Liver (tissue), 9 donors: ENCODE data around the gene SMIM7. TPM values are rescaled to one million over a fixed set of nuclear protein-coding genes. Genes with fewer than 3 reads are reported as not detected.

ENCODE experiments used
- DNase-seq: peaks from one replicate; pipeline ENCODE4 v3.0.0-alpha.2; 2017; ENCODE audit warnings: low spot score
- H3K27ac ChIP-seq, 2 donors: one replicate each; pipeline ENCODE4 v1.7.0; 2013; ENCODE audit warnings: inconsistent platforms in 2 of 2, low read length in 2 of 2, control low read depth in 1 of 2, low read depth in 1 of 2, mild to moderate bottlenecking in 1 of 2
- H3K27me3 ChIP-seq, 4 donors: one replicate each; pipeline versions ENCODE4 v1.6.1 to v1.7.0; 2013; ENCODE audit warnings: low read length in 3 of 4, inconsistent platforms in 1 of 4, mild to moderate bottlenecking in 1 of 4, moderate library complexity in 1 of 4; ENCODE audit not compliant: control insufficient read depth in 4 of 4, insufficient read depth in 4 of 4
- H3K36me3 ChIP-seq, 4 donors: one replicate each; pipeline versions ENCODE4 v1.6.1 to v1.7.0; 2013; ENCODE audit warnings: low read length in 3 of 4, mild to moderate bottlenecking in 3 of 4, low read depth in 1 of 4, moderate library complexity in 1 of 4; ENCODE audit not compliant: control insufficient read depth in 4 of 4, insufficient read depth in 3 of 4
- H3K4me1 ChIP-seq, 4 donors: one replicate each; pipeline versions ENCODE4 v1.6.1 to v1.7.0; 2013; ENCODE audit warnings: low read length in 3 of 4, mild to moderate bottlenecking in 3 of 4, moderate library complexity in 1 of 4; ENCODE audit not compliant: control insufficient read depth in 4 of 4, insufficient read depth in 4 of 4
- H3K4me3 ChIP-seq, 3 donors: one replicate each; pipeline versions ENCODE4 v1.6.1 to v1.7.0; 2013; ENCODE audit warnings: low read length in 3 of 3, control low read depth in 1 of 3, low read depth in 1 of 3, mild to moderate bottlenecking in 1 of 3
- H3K9ac ChIP-seq, 2 donors: one replicate each; pipeline ENCODE4 v1.7.0; 2013; ENCODE audit warnings: low read length in 2 of 2, mild to moderate bottlenecking in 2 of 2, moderate library complexity in 2 of 2, control low read depth in 1 of 2, low read depth in 1 of 2
- H3K9me3 ChIP-seq, 4 donors: one replicate each; pipeline versions ENCODE4 v1.6.1 to v1.7.0; 2013; ENCODE audit warnings: low read length in 3 of 4; ENCODE audit not compliant: control insufficient read depth in 4 of 4
- ATF3 ChIP-seq: IDR thresholded peaks from 2 replicates; pipeline ENCODE4 v1.6.1; 2016; ENCODE audit warnings: antibody characterized with exemption
- FOXA2 ChIP-seq: IDR thresholded peaks from 2 replicates; pipeline ENCODE4 v1.6.1; 2016; ENCODE audit warnings: antibody characterized with exemption
- GABPA ChIP-seq, 2 donors: IDR thresholded peaks in 1 of 2; conservative IDR thresholded peaks in 1 of 2; 2 replicates each; pipeline ENCODE4 v1.6.1; 2016; ENCODE audit warnings: antibody characterized with exemption in 2 of 2, mild to moderate bottlenecking in 1 of 2, moderate library complexity in 1 of 2
- HNF4A ChIP-seq, 2 donors: conservative IDR thresholded peaks; 2 replicates each; pipeline ENCODE4 v1.6.1; 2016; ENCODE audit warnings: antibody characterized with exemption in 2 of 2, mild to moderate bottlenecking in 2 of 2
- HNF4G ChIP-seq: IDR thresholded peaks from 2 replicates; pipeline ENCODE4 v1.6.1; 2016; ENCODE audit warnings: antibody characterized with exemption
- JUND ChIP-seq, 2 donors: IDR thresholded peaks; 2 replicates each; pipeline ENCODE4 v1.6.1; 2016; ENCODE audit warnings: antibody characterized with exemption in 2 of 2
- NR2F2 ChIP-seq: IDR thresholded peaks from 2 replicates; pipeline ENCODE4 v1.6.1; 2016; ENCODE audit warnings: antibody characterized with exemption
- RAD21 ChIP-seq, 2 donors: IDR thresholded peaks; 2 replicates each; pipeline ENCODE4 v1.6.1; 2016; ENCODE audit warnings: antibody characterized with exemption in 2 of 2, mild to moderate bottlenecking in 2 of 2
- REST ChIP-seq: IDR thresholded peaks from 2 replicates; pipeline ENCODE4 v1.6.1; 2016; ENCODE audit warnings: antibody characterized with exemption, mild to moderate bottlenecking
- RXRA ChIP-seq, 2 donors: IDR thresholded peaks; 2 replicates each; pipeline ENCODE4 v1.6.1; 2017 to 2018; ENCODE audit warnings: antibody characterized with exemption in 2 of 2, mild to moderate bottlenecking in 1 of 2
- TAF1 ChIP-seq: conservative IDR thresholded peaks from 2 replicates; pipeline ENCODE4 v1.6.1; 2016; ENCODE audit warnings: antibody characterized with exemption, mild to moderate bottlenecking
- YY1 ChIP-seq: IDR thresholded peaks from 2 replicates; pipeline ENCODE4 v1.6.1; 2016; ENCODE audit warnings: antibody characterized with exemption, mild to moderate bottlenecking
- WGBS: extraction: QIAGEN DNeasy Blood & Tissue Kit; methylation state at CpG from one replicate; pipeline ENCODE4 v1.1.7; 2013; 5-methylcytosine and 5-hydroxymethylcytosine counted together
- polyA plus RNA-seq, 2 donors: library from polyadenylated mRNA; stranded (reverse) in 1 of 2; unstranded in 1 of 2; fragments of 200-250 nt in 1 of 2; fragments of >200 nt in 1 of 2; fragmentation: Nextera tagmentation in 1 of 2; extraction: Ambion mirVana in 1 of 2; gene quantifications; one replicate each; pipeline versions ENCODE4 v1.2.1 to v1.2.3, GENCODE V29; 2013 to 2015
- total RNA-seq, 2 donors: library from RNA; depleted of rRNA; stranded (reverse); fragments of >200 nt; gene quantifications; one replicate each; pipeline ENCODE4 v1.2.3, GENCODE V29; 2014
- TF ChIP-seq, protein P1 (sequence below): fragments of 150-350 bp; IDR thresholded peaks from 2 replicates; pipeline ENCODE4 v1.5.1; 2017; ENCODE audit warnings: improper control_type of control experiment, low read depth, low read length; ENCODE audit not compliant: missing input control
- TF ChIP-seq, protein P2 (sequence below): IDR thresholded peaks from 2 replicates; pipeline ENCODE4 v1.6.1; 2016; ENCODE audit warnings: antibody characterized with exemption
- TF ChIP-seq, protein P3 (sequence below): IDR thresholded peaks from 2 replicates; pipeline ENCODE4 v1.6.1; 2016; ENCODE audit warnings: antibody characterized with exemption
- donor health status: healthy.
- donor health status: healthy.
- donor health status: healthy.
- donor health status: healthy.
- donor health status: healthy.

Gene SMIM7
- total and polyA plus RNA-seq, 4 donors, result 35.2 to 81.8 (median 46.9) TPM

- Histone ChIP-seq H3K27me3 (no peaks in the 10 kb centered on the region), H3K36me3 (no peaks in the 10 kb centered on the region), H3K9ac (no peak overlapping the region), H3K27ac (no peak overlapping the region), H3K4me3 (no peak overlapping the region), H3K9me3 (no peaks in the 10 kb centered on the region), H3K4me1 (peaks cover 0 to 6% (median 4%) of the 10 kb centered on the region in 4 donors)
- TF ChIP-seq, protein P1, sequence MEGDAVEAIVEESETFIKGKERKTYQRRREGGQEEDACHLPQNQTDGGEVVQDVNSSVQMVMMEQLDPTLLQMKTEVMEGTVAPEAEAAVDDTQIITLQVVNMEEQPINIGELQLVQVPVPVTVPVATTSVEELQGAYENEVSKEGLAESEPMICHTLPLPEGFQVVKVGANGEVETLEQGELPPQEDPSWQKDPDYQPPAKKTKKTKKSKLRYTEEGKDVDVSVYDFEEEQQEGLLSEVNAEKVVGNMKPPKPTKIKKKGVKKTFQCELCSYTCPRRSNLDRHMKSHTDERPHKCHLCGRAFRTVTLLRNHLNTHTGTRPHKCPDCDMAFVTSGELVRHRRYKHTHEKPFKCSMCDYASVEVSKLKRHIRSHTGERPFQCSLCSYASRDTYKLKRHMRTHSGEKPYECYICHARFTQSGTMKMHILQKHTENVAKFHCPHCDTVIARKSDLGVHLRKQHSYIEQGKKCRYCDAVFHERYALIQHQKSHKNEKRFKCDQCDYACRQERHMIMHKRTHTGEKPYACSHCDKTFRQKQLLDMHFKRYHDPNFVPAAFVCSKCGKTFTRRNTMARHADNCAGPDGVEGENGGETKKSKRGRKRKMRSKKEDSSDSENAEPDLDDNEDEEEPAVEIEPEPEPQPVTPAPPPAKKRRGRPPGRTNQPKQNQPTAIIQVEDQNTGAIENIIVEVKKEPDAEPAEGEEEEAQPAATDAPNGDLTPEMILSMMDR, result no peak
- peak; percentile 38 for TF ChIP-seq REST
- WGBS, result 79% methylated on average over 4 of the region's 4 CpGs
- DNase-seq, result no peak
These were observed 61.1 kb downstream of the SMIM7 start for GRCh38 chr19:16598848-16599247.

DNA sequence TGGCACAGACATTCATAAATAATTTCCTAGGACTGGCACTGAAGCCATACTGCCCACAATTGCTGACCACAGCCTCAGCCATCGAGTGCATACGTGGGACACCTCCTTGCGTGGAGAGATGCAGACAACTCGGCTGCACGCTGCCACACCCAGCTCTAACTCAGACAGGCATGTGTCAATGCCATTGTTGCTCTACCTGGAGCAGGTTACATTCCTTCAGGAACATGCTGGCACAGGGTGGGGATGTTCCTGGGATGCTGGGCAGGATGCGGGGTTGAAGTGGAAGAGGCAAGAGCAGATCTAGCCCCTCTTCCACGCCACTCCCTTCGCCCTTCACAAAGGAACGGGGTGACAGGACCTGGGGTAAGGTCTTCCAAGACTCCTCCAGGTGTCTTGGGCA is 63.5 kb downstream of the SMIM7 start:
- 97% methylated on average over 9 of the region's 9 CpGs for WGBS
- TF ChIP-seq, protein P2, sequence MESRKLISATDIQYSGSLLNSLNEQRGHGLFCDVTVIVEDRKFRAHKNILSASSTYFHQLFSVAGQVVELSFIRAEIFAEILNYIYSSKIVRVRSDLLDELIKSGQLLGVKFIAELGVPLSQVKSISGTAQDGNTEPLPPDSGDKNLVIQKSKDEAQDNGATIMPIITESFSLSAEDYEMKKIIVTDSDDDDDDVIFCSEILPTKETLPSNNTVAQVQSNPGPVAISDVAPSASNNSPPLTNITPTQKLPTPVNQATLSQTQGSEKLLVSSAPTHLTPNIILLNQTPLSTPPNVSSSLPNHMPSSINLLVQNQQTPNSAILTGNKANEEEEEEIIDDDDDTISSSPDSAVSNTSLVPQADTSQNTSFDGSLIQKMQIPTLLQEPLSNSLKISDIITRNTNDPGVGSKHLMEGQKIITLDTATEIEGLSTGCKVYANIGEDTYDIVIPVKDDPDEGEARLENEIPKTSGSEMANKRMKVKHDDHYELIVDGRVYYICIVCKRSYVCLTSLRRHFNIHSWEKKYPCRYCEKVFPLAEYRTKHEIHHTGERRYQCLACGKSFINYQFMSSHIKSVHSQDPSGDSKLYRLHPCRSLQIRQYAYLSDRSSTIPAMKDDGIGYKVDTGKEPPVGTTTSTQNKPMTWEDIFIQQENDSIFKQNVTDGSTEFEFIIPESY, result no peak
- TF ChIP-seq JUND (IDR thresholded peaks at IDR 0.05), result no peak
- TF ChIP-seq RAD21 (IDR thresholded peaks at IDR 0.05), result no peak
- TF ChIP-seq HNF4G, result no peak
- no peak for TF ChIP-seq HNF4A (conservative IDR thresholded peaks at IDR 0.05)
- no peak for TF ChIP-seq YY1
- no peak for TF ChIP-seq REST
- no peak for TF ChIP-seq TAF1
- TF ChIP-seq GABPA (IDR thresholded peaks at IDR 0.05 in 1 of 2, conservative IDR thresholded peaks at IDR 0.05 in 1 of 2), result no peak
- TF ChIP-seq, protein P3, sequence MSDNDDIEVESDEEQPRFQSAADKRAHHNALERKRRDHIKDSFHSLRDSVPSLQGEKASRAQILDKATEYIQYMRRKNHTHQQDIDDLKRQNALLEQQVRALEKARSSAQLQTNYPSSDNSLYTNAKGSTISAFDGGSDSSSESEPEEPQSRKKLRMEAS, result no peak
- TF ChIP-seq FOXA2, result no peak
- TF ChIP-seq RXRA (IDR thresholded peaks at IDR 0.05), result no peak
- no peak for TF ChIP-seq ATF3
- TF ChIP-seq NR2F2, result no peak
- H3K4me1 ChIP-seq, result peaks cover 0 to 7% (median 4%) of the 10 kb centered on the region in 4 donors

More for the DNA sequence above, 63.5 kb downstream of the SMIM7 start:
- Histone ChIP-seq H3K27me3 (no peaks in the 10 kb centered on the region), H3K27ac (no peak overlapping the region), H3K9ac (no peak overlapping the region), H3K4me3 (no peak overlapping the region), H3K9me3 (no peaks in the 10 kb centered on the region), H3K36me3 (no peaks in the 10 kb centered on the region)
- no peak for DNase-seq
